T follicular helper cell (primary cell): ENCODE results near the gene PGAP1.

ENCODE experiments used
- DNase-seq: peaks from one replicate; pipeline ENCODE4 v3.0.0-alpha.2; 2020; ENCODE audit warnings: low read depth
- total RNA-seq, 2 experiments: gene quantifications; one replicate each; lab custom pipeline; 2026; lab: John Stamatoyannopoulos, UW

The PGAP1 gene
- 22.8 to 47.7 reads per million in 2 experiments for total RNA-seq

GRCh38 chr2:196926562-196927375, at the start of gene PGAP1:
Gene PGAP1 (minus strand): TSS chr2:196926707. CDS start chr2:196926616, 91 bp downstream.
- DNase-seq, result peak; percentile 60

DNA sequence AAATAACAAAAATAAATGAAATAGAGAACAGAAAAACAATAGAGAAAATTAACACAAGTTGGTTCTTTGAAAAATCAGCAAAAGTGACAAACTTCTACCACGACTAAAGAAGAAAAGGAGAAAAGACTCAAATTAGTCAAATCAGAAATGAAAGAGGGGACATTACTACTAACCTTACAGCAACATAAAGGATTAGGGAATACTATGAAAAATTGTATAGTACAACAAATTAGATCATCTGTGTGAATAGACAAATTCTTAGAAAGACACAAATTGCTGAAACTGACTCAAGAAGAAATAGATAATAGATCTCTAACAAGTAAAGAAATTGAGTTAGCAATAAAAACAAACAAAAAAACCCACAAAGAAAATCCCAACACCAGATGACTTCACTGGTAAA, 48.5 kb upstream of the PGAP1 start:
- no peak for DNase-seq

GRCh38 chr2:196971574-196972279, 45.2 kb upstream of the PGAP1 start:
- no peak for DNase-seq

- DNase-seq, result no peak
These were observed 43.6 kb upstream of the PGAP1 start for GRCh38 chr2:196970099-196970498.

DNA sequence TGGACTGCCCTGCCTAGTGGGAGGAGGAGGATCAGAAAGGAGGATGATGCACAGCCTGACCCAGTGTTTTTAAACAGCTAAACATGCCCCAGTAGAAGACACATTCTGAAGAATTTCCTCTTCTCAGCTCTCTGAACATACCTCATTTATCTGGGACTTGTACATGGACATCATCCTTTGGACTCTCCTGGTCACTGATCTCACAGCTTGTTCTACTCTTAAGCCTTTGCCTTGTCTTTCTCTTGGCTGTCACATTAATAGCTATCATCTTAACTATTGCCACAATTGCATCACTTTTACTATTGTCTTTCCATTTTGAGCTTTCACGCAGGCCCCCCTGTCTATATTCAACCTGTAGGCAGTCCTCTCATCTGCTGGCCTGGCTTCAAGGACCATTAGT, 42.0 kb upstream of the PGAP1 start:
- no peak for DNase-seq

DNA sequence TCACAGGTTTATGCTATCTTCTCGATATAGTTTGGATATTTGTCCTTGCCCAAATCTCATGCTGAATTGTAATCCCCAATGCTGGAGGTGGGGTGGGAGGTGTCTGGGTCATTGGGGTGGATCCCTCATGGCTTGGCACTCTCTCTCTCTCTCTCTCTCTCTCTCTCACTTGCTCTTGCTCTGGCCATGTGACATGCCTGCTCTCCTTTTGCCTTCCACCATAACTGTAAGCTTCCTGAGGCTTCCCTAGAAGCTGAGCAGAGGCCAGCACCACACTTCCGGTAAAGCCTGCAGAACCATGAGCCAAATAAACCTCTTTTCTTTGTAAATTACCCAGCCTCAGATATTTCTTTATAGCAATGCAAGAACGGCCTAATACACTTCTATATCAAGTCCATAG, 41.3 kb upstream of the PGAP1 start:
- DNase-seq, result no peak

GRCh38 chr2:196967116-196967515, 40.6 kb upstream of the PGAP1 start:
- DNase-seq, result no peak

GRCh38 chr2:196966061-196966460, 39.6 kb upstream of the PGAP1 start:
- DNase-seq, result no peak

GRCh38 chr2:196965651-196966050, 39.1 kb upstream of the PGAP1 start:
- DNase-seq, result no peak

DNA sequence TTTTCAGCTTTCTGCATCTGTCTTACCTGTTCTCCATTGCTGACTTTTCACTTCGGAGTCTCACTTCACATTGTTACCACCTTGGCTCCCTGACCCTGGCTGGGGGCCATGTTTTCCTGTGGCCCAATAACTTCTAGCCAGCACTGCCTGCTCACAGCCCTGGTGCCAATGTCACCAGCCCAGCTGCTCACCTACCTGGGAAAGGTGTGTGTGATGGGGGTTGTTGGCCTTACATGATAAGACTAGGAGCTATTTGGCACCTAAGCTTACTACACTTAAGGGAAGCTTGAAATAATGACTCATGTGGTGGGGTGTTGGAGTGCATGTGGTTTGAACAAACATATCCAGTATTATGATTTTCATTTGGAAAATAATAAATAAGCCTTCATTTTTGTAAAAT, 37.5 kb upstream of the PGAP1 start:
- no peak for DNase-seq

DNA sequence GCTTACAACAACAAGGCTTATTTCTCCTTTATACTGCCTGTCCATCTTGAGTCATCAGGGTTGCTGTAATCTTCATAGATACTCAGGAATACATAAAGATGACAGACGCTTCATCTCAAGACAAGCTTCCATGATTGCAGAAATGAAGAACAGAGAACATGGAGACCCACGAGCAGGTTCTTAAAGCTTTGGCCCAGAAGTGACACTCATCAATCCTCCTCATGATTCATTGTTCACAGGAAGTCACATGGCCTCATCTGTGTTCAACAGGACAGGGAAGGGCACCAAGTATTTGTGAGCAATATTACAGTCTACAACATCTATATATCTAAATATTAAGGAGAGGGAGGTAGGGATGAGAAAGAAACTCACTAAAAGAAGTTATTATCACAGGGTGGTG, 36.5 kb upstream of the PGAP1 start:
- no peak for DNase-seq

DNA sequence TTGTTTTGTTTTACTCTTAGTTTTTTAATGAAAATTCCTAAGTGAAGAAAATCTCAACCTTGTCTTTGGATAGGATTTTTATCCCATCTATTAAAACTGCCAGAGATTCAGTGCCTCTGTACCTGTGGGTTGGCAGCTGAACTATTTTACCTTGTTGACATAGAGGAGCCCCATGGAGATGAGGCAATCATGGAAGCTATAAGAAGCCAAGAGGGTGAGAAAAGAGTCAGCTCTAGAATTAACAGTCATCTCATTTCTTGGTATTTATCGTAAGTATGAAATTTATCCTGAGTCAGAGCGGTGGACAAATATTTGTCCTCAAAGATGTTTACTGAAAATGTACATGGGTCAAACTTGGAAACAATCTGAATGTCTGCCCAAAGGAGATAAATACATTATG, 35.8 kb upstream of the PGAP1 start:
- no peak for DNase-seq

DNA sequence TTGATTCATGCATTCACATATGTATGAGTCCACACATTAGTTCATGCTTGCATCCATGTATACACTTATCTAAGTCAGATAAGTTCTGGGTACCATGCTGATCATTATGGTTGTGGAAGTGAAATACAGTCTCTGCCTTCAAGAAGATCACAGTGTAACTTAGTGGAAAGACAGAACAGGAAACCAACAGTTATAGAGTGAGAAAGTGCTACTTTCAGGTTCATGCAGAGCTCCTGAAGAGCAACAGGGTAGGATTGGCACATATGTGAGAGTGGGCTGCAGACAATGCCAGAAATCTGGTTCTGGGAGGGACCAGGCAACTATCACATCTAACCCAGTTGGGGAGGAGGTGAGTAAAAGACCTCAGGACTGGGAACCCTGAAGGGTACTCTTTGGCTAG, 35.4 kb upstream of the PGAP1 start:
- DNase-seq, result no peak

DNA sequence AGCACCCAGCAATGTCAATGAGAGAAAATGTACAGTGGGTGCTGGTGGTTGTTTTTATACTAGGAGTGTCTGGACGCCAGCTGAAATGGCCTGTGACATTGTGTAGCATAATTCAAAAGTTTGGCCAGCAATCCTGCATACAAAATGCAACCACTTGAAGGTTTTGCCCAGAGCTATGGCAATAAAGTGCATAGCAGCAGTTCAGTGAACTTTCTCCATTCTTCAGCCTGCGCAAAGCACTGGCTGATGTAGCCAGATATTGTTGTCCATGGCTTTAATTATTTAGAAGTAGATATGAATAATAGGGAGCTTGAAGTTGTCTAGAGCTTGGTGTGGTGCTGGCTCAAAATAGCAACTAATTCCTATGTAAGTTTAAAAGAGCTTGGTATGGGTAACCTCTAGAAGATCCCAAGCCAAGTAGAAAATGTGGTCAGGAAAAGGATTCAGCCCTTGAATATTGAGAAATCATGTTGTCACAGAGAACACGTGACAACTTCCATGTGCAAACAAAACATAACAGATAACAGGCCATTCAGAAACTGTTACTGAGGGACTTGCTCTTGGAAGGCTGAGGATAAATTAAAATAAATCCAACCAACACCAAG, 33.3 kb upstream of the PGAP1 start:
- DNase-seq, result no peak

DNA sequence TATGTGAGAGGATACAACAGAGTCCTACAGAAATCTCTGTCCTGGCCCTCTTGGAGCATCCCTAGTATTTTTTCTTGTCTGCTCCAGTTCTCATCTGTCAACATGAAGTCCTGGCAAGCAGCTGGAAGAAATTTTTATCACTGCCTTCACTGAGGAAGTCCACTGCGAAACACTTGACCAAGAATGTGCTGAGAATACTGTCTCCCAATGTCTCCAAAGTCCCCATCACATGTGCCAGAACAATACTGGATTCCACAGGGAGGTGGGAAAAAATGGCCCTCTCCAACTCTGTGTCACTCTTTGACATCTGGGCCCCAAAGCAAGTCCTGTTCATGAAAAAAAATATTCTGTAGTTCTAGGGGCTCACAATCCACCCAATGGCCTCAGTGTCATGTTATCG, 32.8 kb upstream of the PGAP1 start:
- no peak for DNase-seq

DNA sequence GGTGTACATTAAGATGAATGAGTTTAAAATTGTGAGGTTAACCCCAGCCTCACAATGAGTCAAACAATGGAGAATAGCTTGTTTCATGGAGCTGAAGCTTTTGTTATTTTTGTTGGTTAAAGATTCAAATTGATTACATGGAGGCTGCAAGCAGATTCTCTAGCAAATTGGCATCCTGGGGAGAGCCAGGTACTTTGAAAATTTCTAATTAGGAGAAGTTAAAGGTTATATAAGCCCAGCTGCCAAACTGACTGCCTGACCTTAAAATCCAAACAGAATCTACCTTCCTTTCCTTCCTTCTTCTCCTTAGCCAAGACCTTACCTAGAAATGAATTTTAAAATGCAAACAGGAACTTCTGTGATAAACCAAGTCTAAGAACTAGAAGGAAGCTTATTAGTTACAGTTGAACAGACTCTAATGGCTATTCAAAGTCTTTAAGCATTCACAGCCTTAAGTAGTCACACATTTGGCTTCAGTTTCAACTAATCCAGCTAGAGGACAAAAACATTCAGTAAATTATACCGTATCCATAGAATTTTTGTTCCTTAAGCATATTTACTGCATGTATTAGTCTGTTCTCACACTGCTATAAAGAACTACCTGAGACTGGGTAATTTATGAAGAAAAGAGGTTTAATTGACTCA, 31.5 kb upstream of the PGAP1 start:
- DNase-seq, result no peak

GRCh38 chr2:196957442-196957841, 30.9 kb upstream of the PGAP1 start:
- no peak for DNase-seq

DNA sequence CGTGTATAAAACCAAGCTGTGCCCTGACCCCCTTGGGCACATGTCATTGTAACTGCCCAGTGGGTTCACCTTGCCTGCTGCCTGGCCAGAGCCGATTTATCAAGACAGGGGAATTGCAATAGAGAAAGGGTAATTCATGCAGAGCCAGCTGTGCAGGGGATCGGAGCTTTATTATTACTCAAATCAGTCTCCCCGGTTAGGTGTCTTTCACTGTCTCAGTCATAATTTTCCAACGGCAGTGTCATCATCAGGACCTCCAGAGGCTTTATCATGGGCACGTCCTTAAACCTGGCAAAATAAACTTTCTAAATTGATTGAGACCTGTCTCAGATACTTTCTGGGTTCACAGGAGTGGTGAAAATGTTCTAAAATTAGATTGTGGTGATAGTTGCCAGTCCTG, 29.6 kb upstream of the PGAP1 start:
- no peak for DNase-seq

- no peak for DNase-seq
These were observed 28.5 kb upstream of the PGAP1 start for GRCh38 chr2:196955036-196955435.

- no peak for DNase-seq
These were observed 27.5 kb upstream of the PGAP1 start for GRCh38 chr2:196954001-196954400.

- DNase-seq, result no peak
These were observed 26.4 kb upstream of the PGAP1 start for GRCh38 chr2:196952936-196953335.

GRCh38 chr2:196951973-196952372, 25.5 kb upstream of the PGAP1 start:
- no peak for DNase-seq

DNA sequence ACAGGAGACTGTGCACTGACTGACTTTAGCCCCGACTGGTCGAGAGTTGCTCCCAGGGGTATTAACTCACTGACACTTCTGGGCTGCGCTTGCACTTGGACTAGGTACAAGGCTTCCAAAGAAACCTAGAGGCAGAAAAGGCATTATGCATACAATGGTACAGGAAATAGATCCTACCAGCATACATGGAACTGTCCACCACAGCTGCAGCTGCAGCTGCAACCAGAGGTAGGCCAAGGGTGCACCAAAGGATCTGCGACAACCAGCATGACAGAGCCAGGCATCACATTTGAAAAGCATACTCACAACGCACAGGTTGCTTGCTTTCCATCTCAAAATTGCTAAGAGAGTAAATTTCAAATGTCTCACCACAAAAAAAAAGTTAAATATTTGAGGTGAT, 22.6 kb upstream of the PGAP1 start:
- DNase-seq, result no peak
